LNCaP clone FGC (cell line): ENCODE results near the gene INPP5A.

Experiments
- DNase-seq: peaks from one replicate; pipeline ENCODE4 v3.0.0-alpha.2; 2011; ENCODE audit warnings: low read depth
- H3K4me3 ChIP-seq: 2 replicates; pipeline ENCODE4 v1.5.1; 2011; ENCODE audit warnings: mild to moderate bottlenecking, low read depth, low read length, control low read depth
- TF ChIP-seq, protein P1 (sequence below): IDR thresholded peaks from 2 replicates; pipeline ENCODE4 v1.5.1; 2012; ENCODE audit warnings: mild to moderate bottlenecking; ENCODE audit not compliant: control insufficient read depth, insufficient read depth; ENCODE audit errors: extremely low read depth

Gene INPP5A

DNA sequence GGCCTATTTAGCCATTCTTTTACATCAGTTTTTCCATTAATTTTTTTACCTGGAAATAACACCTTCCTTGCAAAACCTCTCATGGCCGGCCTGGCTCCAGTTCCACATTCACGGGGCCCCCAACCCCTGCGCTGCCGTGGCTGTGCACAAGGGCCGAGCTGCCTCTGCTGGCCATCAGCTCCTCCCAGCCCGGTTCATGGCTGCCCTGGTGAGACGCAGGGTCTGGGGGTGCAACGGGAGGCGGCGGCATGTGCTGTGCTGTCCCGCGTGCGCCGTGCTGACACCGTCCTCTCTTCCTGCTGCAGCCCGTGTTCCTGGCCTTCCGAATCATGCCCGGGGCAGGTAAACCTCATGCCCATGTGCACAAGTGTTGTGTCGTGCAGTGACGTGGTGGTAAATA, 244.0 kb downstream of the INPP5A start:
- DNase-seq = no peak
- TF ChIP-seq, protein P1, sequence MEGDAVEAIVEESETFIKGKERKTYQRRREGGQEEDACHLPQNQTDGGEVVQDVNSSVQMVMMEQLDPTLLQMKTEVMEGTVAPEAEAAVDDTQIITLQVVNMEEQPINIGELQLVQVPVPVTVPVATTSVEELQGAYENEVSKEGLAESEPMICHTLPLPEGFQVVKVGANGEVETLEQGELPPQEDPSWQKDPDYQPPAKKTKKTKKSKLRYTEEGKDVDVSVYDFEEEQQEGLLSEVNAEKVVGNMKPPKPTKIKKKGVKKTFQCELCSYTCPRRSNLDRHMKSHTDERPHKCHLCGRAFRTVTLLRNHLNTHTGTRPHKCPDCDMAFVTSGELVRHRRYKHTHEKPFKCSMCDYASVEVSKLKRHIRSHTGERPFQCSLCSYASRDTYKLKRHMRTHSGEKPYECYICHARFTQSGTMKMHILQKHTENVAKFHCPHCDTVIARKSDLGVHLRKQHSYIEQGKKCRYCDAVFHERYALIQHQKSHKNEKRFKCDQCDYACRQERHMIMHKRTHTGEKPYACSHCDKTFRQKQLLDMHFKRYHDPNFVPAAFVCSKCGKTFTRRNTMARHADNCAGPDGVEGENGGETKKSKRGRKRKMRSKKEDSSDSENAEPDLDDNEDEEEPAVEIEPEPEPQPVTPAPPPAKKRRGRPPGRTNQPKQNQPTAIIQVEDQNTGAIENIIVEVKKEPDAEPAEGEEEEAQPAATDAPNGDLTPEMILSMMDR = no peak
- no peak overlapping the region for H3K4me3 ChIP-seq

DNA sequence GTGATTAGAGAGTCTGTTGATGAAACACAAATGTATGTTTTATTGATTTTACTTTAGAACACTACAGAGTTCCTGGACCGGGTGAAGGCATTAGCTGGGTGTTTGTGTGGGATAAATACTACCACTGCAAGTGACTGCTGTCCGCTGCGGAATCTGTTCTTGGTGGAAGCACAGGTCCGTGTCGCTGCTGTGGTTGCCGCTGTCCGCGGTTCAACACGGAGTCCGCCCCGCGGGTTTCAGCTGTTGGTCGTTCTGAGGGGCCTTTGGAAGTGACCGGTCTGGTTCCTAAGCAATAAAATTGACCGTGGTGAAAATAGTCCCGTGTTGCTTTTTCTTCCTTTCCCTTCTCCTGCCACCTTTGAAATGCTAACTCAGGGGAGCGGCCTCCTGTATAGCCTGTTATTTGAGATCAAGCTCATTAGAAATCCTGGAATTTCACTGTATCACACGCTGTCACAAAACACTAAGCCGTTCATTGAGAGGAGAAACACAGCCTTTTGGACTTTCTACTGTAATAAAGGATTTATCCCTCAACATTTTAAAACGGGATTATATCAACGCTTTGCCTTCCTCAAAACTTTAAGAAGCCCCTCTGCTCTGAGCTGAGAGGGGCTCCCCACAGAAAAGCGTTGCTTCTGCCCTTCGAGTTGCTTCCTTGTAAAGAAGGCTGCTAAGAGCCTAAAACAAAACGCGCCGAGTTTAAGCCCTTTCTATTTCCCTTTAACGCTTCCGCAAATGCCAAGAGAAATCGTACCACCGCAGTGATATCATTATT, 245.8 kb downstream of the INPP5A start:
- DNase-seq = no peak
- H3K4me3 ChIP-seq = no peak overlapping the region
- TF ChIP-seq, protein P1 = no peak

DNA sequence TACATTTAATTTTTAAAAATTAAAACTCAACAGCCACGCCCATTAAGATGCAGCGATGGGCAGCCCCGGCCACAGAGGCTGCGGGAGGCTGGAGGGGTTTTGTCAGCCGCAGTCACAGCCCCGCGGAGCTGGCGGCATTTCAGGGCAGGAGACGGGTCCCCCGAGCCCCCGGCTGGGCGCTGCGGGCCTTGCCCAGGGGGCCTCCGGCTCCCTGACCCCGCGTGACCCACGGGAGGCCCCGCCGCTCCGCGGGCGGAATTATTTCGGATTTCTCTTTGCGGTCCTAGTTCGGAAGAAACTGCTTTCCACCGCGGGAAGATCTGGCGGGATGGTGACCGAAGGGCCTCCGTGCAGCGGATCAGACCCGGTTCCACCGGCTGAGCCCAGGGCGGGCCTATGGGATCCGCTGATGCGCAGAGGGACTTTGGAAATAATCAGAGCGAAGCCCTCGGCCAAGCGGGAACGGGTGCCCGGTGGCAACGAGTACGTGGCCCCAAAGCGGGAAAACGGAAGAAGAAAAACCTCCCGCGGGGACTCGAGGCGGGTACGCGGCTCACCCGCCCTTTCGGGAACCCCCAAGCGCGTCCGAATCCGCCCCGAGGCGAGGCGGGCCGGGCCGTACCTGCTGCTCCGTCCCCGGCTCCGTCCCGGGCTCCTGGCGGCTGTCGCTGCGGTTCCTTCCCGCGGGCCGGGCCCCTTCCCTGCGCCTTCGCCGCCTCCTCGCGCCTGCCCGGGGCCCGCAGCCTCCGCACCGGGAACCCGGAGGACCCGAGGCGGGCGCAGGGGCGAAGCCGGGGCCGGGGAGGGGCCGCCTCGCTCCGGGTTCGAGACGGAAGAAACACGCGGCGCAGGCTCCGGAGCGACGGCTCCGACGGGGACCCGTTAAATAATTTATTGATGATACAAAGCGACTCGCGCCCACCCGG, 246.6 kb downstream of the INPP5A start:
- TF ChIP-seq, protein P1 = no peak
- H3K4me3 ChIP-seq = no peak overlapping the region
- DNase-seq = no peak

DNA sequence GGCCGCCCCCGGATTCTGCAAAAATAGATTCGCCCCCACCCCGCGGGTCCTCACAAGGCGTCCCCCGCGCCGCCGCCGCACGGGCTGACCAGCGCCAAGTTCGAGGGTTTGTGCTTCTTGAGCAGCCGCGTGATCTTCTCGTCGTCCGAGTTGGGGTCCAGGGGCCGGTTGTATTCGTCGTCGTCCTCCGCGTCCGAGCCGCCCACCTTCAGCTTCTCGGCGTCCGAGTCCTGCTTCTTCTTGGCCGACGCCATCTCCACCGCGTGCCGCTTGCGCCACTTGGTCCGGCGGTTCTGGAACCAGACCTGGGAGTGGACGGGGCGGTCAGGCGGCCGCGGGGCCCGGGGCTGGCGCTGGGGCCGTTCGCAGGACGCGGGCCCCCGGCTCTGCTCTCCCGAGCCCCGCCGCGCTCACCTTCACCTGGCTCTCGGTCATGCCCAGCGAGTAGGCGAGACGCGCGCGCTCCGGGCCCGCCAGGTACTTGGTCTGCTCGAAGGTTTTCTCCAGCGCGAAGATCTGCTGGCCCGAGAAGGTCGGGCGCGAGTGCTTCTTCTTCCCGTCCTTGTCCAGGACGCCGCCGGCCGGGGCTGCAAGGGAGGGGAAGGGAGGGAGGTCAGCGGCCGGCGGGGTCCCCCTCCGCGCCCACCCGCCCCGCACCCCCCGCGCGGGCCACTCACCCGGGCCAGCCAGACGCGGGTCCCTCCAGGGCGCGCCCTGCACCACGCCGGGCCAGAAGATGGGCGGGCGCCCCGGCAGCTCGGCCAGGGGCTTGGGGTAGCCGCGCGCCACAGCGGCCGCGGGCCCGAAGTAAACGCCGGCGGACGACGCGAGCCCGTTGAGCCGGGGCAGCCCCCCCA, 247.5 kb downstream of the INPP5A start:
- TF ChIP-seq, protein P1 = no peak
- DNase-seq = no peak
- H3K4me3 ChIP-seq = no peak overlapping the region

DNA sequence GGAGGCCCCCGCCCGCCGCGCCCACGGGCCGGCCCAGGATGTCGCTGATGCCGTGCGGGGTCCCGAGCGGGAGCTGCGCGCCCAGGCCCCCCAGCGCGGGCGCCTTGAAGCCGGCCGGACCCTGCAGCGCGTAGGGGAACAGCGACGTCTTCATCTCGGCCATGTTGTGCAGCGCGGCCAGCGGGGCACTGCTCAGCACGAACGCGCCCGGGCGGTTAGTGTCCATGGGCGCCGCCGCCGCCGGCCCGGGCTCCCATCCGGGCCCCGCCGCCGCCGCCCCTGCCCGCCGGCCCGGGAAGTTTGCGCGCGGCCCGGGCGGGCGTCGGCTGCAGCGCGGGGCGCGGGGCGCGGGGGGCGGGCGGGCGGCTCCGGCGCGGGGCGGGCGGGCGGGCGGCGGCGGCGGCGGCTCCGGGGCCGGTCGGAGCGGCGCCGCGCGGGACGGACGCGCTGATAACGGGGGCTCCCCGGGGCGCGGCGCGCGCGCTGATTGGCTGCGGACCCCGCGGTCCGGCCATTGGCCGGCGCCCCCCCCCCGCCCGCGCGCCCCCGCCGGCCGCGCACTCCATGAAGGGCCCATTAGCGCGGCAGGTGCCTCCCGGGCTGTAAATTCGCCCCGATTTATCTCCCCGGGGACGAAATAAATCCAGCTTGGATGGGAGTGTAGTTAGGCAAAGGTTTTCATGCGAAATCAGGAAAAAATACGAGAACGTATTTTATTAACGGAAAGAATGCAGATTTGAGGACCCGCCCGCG, 248.3 kb downstream of the INPP5A start, which contains the start of gene NKX6-2:
NKX6-2 (minus strand) TSS at position 425 of the 753 bp plus-strand sequence; CDS start at position 226, 199 bp downstream.
- no peak for DNase-seq
- TF ChIP-seq, protein P1 = no peak
- H3K4me3 ChIP-seq = no peak within 1 kb of the TSS

DNA sequence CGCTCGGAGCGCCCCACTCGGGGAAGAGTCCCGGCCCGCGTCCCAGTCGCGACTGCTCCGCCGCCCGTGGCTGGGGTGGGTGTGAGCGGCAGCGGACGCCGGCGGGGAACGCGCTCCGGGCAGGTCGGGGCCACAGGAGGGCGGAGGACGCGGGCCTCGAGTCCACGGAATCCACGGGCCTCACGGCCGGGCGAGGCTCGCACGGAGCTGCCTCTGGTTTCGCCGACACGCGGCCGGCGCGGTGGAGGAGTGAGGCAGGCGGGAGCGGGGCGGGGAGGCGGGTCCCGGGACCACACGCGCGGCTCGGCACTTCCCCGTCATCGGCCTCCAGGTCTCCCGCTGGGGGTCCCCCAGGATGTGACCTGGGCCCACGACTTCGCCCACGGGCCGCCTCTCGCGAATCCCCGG, 248.9 kb downstream of the INPP5A start:
- TF ChIP-seq, protein P1 = no peak
- no peak for DNase-seq
- H3K4me3 ChIP-seq = no peak overlapping the region
